B cell (primary cell): ENCODE data around the gene HOGA1.

ENCODE experiments used
- EZH2 ChIP-seq: IDR thresholded peaks from 2 replicates; pipeline ENCODE4 v1.6.1; 2012; ENCODE audit warnings: borderline replicate concordance, low read depth, mild to moderate bottlenecking, moderate library complexity, low read length; ENCODE audit not compliant: insufficient read depth, poor library complexity, severe bottlenecking
- TF ChIP-seq, protein P1 (sequence below): fragments of 200-600 bp; IDR thresholded peaks from one replicate; pipeline ENCODE4 v1.8.0; 2022; ENCODE audit warnings: antibody characterized with exemption, mild to moderate bottlenecking

DNA sequence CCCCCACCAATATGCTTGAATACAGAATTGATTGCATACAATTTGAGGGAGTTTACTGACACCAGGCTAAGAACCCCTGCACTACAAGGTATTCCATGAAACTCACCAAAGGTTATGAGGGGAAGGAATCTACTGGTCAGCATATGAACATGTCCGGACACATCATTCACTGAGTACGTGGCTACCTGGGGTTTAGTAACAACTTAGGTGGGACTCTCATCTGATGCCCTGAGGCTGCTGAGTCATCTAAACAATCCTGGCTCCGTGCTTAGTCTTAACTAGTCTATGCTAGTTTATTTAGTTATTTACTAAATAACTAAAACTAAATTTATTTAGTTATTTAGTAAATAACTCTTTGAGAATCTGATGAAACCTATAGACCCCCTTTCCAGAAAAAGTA lies 67.6 kb downstream of the HOGA1 start:
- TF ChIP-seq, protein P1, sequence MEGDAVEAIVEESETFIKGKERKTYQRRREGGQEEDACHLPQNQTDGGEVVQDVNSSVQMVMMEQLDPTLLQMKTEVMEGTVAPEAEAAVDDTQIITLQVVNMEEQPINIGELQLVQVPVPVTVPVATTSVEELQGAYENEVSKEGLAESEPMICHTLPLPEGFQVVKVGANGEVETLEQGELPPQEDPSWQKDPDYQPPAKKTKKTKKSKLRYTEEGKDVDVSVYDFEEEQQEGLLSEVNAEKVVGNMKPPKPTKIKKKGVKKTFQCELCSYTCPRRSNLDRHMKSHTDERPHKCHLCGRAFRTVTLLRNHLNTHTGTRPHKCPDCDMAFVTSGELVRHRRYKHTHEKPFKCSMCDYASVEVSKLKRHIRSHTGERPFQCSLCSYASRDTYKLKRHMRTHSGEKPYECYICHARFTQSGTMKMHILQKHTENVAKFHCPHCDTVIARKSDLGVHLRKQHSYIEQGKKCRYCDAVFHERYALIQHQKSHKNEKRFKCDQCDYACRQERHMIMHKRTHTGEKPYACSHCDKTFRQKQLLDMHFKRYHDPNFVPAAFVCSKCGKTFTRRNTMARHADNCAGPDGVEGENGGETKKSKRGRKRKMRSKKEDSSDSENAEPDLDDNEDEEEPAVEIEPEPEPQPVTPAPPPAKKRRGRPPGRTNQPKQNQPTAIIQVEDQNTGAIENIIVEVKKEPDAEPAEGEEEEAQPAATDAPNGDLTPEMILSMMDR, result no peak
- TF ChIP-seq EZH2, result no peak
